T-helper 1 cell (primary cell): ENCODE results near the gene GORASP2.

Experiments used
- DNase-seq, 5 donors: peaks; one replicate each; pipeline ENCODE4 v3.0.0-alpha.2; 2012 to 2020

Gene GORASP2

DNA sequence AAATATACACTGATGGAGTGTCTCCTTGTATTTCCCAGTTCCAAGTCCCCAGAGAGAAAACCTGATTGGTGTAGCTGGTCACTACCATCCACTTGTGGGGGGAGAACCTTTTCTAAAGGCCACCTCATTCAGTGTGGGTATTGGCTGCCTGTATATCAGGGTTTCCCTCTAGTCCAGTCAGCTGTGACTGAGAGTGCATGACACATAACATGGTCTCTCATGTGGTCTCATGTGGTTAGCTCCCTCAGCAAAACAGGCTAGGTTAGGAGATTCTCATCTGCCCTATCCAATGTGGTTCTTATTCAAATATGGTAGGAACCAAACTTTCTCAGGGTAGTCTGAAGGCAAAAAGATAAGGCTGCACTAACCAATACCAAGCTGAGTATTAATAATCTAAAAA lies 4.1 kb upstream of the GORASP2 start:
- no peak for DNase-seq

DNA sequence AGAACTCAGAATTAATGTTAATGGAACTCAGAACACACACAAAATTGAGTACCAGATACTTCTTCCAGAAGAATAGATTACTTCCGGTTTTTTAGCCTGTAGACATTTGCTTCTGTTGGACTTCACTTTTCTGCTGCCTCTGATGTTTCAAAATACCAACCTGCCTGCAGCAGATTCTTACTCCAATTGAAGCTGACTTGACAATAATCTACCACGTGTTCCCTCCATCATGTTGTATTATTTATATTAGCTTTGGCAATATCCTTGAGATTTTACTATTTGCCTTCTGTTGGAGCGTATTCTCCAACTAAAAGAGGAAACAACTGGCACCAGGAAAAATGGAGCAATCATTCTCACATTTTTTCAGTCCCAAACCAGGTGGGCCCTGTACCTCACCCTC lies 3.1 kb upstream of the GORASP2 start:
- no peak for DNase-seq

DNA sequence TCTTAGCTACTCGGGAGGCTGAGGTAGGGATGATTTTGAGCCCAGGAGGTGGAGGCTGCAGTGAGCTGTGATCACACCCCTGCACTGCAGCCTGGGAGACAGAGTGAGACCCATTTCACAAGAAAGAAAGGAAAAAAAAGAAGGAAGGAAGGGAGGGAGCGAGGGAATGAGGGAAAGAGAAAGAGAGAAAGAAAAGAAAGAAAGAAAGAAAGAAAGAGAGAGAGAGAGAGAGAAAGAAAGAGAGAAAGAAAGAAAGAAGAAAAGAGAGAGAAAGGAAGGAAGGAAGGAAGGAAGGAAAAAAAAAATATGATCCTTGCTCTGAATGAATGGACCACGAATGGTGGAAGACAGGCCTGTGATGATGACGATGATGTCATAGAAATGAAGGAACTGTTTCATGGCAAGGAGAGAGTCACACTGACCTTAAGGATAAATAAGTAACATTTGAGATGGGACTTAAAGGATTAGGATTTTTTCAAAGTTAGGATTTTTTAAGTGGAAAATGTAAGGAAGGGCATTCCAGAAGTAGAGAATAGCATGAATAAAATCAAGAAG lies 2.2 kb upstream of the GORASP2 start:
- DNase-seq: no peak

DNA sequence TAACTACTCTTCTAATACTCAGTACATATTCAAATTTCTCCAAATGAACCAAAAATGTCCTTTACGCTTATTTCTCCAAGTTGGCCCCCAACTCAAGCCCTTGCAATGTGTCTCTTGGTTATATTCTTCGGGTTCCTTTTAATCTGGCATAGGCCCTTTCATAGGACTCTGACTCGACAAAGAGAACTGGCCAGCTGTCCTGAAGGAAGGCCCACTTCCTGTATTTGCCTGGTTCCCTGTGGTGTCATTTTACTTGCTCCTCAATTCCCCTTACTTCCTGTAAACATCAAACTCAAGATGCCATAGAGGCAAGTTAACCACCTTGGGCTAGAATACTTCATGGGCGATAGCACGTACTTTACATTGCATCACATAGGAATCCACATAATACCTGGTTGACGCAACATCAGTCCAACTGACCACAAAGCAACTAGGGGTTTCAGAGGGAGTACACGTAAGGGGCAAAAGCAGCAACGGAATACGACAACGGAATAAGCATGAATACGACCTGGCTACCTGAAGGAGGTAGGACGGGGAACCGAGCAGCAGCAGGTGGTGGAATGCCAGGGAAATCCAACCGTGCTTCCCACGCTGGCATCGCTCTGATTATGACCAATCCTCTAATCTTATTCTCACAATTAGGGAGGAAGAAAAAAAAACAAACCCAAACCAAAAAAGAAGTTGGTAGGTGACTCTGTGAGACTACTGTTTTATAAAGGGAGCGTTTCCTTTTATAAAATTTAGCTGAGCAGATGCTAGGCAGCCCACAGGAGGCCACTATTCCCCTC lies 823 bp upstream of the GORASP2 start:
- peak in 1 of 5 donors; percentile 8 for DNase-seq

DNA sequence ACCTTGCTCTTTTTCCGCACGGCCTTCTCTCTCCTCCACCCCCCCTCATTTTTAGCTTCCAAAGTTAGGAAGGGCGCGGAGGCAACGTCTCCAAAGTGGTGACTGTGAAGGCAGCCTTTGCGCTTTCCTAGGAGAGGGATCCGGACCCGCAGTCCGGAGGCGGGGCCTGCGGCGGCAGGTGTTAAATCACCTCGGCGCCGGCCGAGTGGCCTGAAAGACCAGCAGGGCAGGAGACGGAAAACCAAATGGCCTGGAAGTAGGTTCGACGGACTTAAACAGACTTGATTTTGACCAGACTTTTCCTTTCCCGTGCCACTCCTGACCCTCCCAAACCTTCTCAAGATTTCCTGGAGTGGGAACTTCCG lies 615 bp downstream of the GORASP2 start:
- peak; percentile 23 to 44 (median 23) for DNase-seq

- peak in 4 of 5 donors; percentile 47 to 78 (median 58) for DNase-seq
Observed at GRCh38 chr2:170930131-170930990, 1.3 kb downstream of the GORASP2 start.

DNA sequence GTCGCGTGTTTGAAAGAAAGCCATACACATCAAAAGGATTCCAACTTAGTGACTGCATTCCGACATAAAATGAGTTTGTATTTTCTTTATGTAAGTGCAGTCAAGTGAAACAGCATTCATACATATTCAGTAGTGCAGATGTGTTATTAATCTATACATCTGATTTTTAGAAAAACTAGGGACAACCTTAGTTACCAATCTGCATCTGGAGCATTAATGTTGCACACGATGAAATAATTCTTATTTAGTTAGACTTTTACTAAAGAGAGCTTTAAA lies 1.9 kb downstream of the GORASP2 start:
- DNase-seq: no peak

- no peak for DNase-seq
Observed at GRCh38 chr2:170932166-170932565, 3.1 kb downstream of the GORASP2 start.

GRCh38 chr2:170932948-170933347 lies 3.9 kb downstream of the GORASP2 start:
- DNase-seq: no peak

GRCh38 chr2:170937709-170938379 lies 8.8 kb downstream of the GORASP2 start:
- no peak for DNase-seq

GRCh38 chr2:170940066-170940465 lies 11.0 kb downstream of the GORASP2 start:
- no peak for DNase-seq

- no peak for DNase-seq
Observed at GRCh38 chr2:170942615-170943014, 13.6 kb downstream of the GORASP2 start.

- DNase-seq: no peak
Observed at GRCh38 chr2:170943041-170943440, 14.0 kb downstream of the GORASP2 start.

GRCh38 chr2:170943596-170943995 lies 14.5 kb downstream of the GORASP2 start:
- no peak for DNase-seq

DNA sequence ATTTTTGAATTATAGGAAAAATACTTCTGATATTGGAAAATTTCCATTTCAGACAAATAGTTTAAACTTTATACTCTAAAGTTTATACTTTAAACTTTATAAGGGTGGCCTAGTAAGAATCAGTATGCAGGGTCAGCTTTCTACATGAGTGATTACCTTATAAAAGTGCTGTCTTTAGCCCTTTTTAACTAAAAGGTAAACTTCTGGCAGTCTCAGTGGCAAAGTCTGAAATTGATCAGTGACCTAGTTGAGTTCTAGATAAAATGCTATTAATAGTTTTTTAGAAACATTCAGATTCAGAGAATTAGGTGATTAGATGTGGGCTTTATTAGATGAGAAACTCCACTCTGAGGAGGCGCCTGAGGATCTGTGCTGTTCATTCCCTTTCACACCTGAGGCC lies 15.5 kb downstream of the GORASP2 start:
- no peak for DNase-seq

- DNase-seq: no peak
Observed at GRCh38 chr2:170949415-170949814, 20.4 kb downstream of the GORASP2 start.

GRCh38 chr2:170950221-170950761 lies 21.2 kb downstream of the GORASP2 start:
- no peak for DNase-seq

DNA sequence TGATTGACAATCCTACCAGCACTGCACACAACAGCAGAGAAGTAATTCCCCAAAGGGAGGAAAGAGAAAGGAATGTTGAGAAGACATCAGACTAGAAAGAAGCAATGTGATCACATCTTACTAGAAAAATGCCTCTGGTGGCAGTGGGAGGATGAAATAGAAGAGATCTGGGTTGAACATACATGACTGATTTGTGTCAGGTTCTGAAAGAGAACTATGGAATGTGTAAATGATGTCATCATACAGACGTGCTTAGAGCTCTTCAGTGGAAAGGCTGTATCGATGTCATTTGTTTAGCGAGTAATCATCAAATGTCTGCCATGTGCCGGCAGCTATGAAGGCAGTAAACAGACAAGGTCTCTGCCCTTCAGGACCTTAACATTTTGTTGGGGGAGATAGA lies 24.9 kb downstream of the GORASP2 start:
- no peak for DNase-seq

DNA sequence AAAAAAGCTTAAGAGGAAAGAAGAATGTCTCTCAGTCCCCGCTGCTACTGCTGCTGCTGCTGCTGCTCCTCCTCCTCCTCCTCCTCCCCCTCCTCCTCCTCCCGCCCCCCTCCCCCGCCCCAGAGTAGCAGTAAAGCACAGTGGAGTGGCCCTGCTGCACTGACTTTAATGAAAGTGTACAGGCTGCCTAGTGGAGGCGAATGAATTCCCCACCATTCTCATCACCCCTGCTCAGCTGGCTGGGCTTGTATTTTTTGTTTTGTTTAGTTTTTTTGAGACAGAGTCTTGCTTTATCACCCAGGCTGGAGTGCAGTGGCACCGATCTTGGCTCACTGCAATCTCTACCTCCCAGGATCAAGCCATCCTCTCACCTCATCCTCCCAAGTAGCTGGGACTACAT lies 34.3 kb downstream of the GORASP2 start:
- DNase-seq: no peak

DNA sequence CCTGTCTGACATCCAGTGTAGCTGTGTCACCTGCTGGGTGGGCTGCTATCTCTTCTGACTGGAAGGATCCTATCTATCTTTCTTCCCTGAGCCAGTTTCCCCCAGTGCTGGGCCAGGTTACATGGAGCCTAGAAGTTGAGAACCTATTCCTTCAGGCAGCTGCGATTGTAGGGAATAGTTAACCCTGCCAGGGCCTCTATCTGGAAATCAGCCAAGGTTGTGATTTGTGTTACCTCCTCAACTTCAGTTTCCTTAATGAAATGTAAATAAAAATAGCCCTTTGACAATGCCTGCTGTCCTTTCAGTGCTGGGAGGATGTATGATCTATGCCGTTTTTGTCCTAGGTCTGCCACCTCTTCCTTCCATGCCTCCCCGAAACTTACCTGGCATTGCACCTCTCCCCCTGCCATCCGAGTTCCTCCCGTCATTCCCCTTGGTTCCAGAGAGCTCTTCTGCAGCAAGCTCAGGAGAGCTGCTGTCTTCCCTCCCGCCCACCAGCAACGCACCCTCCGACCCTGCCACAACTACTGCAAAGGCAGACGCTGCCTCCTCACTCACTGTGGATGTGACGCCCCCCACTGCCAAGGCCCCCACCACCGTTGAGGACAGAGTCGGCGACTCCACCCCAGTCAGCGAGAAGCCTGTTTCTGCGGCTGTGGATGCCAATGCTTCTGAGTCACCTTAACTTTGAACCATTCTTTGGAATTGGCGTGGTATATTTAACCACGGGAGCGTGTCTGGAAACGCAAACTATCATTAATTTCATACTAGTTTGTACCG lies 36.6 kb downstream of the GORASP2 start:
- no peak for DNase-seq

- no peak for DNase-seq
Observed at GRCh38 chr2:170966648-170967396, 37.8 kb downstream of the GORASP2 start.

GRCh38 chr2:170967553-170967952 lies 38.5 kb downstream of the GORASP2 start:
- no peak for DNase-seq
